GM12874 (cell line): ENCODE measurements around the gene CHST13.

Source experiments
- TF ChIP-seq, protein P1 (sequence below): IDR thresholded peaks from 2 replicates; pipeline ENCODE4 v1.5.1; 2011; ENCODE audit warnings: low read depth, mild to moderate bottlenecking, control low read depth, low read length, moderate library complexity; ENCODE audit not compliant: insufficient read depth

CHST13 gene

DNA sequence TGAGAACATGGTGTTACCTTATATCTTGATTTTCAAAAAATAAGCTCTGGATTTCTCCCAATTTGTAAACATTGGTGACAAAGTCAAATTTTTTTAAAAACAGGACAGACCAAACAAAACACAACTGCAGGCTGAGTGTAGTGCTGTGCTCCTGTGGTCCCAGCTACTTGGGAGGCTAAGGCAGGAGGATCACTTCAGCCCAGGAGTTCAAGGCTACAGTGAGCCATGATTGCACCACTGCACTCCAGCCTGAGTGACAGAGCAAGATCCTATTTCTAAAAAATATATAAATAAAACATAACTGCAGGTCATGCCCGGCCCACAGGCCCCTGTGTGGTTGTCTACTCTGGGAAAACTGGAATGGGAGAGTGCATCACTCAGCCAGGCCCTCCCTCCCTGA, 44.3 kb upstream of the CHST13 start:
- TF ChIP-seq, protein P1, sequence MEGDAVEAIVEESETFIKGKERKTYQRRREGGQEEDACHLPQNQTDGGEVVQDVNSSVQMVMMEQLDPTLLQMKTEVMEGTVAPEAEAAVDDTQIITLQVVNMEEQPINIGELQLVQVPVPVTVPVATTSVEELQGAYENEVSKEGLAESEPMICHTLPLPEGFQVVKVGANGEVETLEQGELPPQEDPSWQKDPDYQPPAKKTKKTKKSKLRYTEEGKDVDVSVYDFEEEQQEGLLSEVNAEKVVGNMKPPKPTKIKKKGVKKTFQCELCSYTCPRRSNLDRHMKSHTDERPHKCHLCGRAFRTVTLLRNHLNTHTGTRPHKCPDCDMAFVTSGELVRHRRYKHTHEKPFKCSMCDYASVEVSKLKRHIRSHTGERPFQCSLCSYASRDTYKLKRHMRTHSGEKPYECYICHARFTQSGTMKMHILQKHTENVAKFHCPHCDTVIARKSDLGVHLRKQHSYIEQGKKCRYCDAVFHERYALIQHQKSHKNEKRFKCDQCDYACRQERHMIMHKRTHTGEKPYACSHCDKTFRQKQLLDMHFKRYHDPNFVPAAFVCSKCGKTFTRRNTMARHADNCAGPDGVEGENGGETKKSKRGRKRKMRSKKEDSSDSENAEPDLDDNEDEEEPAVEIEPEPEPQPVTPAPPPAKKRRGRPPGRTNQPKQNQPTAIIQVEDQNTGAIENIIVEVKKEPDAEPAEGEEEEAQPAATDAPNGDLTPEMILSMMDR: no peak

DNA sequence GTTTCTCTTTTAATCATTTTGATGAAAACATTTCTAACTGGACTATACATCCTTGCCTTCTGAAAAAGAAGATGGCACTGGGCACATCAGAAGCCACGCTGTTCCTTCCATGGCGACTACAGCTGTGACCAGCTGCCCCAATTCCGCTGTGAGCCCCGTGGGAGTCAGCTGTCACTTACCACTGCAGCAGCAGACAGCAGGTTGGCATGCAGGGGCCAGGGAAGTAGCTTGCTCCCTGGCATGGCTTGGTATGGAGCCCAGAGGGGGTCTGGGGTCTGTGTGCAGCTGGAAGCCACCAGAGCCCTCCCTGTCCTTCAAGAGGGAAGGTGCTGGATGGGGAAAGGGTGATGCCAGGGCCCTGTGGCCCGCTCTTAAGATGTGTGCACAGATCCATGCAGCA, 43.7 kb upstream of the CHST13 start:
- TF ChIP-seq, protein P1: no peak

- TF ChIP-seq, protein P1: no peak
These were observed 43.1 kb upstream of the CHST13 start for GRCh38 chr3:126480861-126481260.

- TF ChIP-seq, protein P1: no peak
These were observed 42.0 kb upstream of the CHST13 start for GRCh38 chr3:126481808-126482502.

GRCh38 chr3:126482503-126483255, 41.3 kb upstream of the CHST13 start:
- TF ChIP-seq, protein P1: no peak

GRCh38 chr3:126483321-126483761, 40.6 kb upstream of the CHST13 start:
- TF ChIP-seq, protein P1: no peak

DNA sequence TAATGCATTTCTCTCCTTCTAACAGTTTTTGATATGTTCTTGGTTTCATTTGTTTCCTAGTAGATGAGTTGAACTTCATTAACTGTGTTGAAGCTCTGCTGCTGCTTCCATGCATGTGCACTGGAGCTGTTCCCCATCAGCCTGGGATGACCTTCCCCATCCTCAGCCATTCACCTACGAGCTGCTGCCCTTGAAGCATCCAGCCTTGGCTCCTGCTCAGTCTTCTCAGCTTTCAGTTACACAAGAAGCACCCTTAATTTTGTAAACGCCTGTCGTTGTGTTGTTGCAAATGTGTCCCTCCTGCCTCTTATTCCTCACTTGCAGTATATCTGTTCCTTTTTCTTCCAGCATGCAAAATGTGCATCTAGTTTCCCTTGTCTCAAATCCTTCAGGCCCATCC, 39.8 kb upstream of the CHST13 start:
- TF ChIP-seq, protein P1: no peak
